DOHH2 (cell line): ENCODE results near the gene SPTBN1.

Source experiments
- EZH2phosphoT487 ChIP-seq: fragments of 200-600 bp; sonication (generic); IDR thresholded peaks from 2 replicates; pipeline ENCODE4 v1.6.1; 2017; ENCODE audit warnings: borderline replicate concordance, mild to moderate bottlenecking, antibody characterized with exemption, low read length, moderate library complexity, mixed read lengths
- TF ChIP-seq, protein P1 (sequence below): fragments of 200-600 bp; sonication (generic); IDR thresholded peaks from one replicate; pipeline ENCODE4 v1.5.1; 2014; ENCODE audit warnings: antibody characterized with exemption, mild to moderate bottlenecking, low read depth, low read length; ENCODE audit not compliant: poor library complexity, severe bottlenecking

DNA sequence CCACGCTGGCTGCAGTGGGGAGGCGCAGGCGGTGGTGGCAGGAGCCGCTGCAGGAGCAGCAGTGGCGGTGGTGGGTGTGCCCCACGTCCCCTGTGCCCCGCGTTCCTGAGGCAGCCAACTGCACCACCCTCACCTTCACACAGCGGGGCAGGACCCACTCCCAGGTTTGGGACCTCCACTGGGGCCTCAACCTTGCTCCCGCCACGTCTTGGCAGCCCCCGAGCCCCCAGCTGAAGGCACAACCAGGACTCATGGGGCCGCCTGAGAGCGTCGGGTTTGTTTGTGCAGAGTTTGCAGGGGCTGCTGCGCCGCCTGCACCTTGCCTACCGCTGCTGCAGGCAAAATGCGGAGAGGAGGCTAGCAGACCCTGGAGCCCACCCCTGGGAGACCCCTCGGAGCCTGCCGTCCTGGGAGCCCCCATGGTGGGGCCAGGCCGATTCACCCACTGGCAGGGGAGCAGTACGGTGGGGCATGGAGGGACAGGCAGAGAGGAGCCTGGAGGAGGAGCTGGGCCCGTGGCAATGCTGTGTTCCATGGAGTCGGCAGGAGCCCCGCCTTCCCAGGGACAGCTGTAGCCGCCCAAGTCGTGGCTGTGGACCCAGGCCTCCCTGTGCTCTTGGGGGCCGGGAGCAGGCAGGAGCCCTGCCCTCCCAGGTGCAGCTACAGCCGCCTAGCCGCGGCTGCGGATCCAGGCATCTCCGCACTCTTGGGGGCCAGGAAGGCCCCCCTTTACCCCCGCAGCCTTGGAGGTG lies 252.6 kb downstream of the SPTBN1 start:
- TF ChIP-seq, protein P1, sequence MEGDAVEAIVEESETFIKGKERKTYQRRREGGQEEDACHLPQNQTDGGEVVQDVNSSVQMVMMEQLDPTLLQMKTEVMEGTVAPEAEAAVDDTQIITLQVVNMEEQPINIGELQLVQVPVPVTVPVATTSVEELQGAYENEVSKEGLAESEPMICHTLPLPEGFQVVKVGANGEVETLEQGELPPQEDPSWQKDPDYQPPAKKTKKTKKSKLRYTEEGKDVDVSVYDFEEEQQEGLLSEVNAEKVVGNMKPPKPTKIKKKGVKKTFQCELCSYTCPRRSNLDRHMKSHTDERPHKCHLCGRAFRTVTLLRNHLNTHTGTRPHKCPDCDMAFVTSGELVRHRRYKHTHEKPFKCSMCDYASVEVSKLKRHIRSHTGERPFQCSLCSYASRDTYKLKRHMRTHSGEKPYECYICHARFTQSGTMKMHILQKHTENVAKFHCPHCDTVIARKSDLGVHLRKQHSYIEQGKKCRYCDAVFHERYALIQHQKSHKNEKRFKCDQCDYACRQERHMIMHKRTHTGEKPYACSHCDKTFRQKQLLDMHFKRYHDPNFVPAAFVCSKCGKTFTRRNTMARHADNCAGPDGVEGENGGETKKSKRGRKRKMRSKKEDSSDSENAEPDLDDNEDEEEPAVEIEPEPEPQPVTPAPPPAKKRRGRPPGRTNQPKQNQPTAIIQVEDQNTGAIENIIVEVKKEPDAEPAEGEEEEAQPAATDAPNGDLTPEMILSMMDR, result peak; percentile 19
- TF ChIP-seq EZH2phosphoT487, result no peak
